Measurements from ENCODE around the gene ICAM4.

The ICAM4 gene

GRCh38 chr19:10329555-10329954 lies 42.8 kb downstream of the ICAM4 start:
- no peak overlapping the region for H3K4ac ChIP-seq (ENCODE audit: low read depth in 1 of 2, low read length in 2 of 2)
- no peak overlapping the region for H2BK15ac ChIP-seq (ENCODE audit: low read depth, poor library complexity, severe bottlenecking)
- no peak overlapping the region for H3K27ac ChIP-seq (ENCODE audit: low read length, poor library complexity, severe bottlenecking)
- no peaks in the 10 kb centered on the region for H3K27me3 ChIP-seq (ENCODE audit: control insufficient read depth in 1 of 2, insufficient read depth in 1 of 2, low read length in 2 of 2)
- H3K23ac ChIP-seq (ENCODE audit: low read length in 2 of 2) = no peak overlapping the region
- WGBS = 94% methylated on average over 13 of the region's 13 CpGs
- no peak overlapping the region for H3K18ac ChIP-seq (ENCODE audit: low read depth in 1 of 2, low read length in 2 of 2)
- no peak overlapping the region for H2BK12ac ChIP-seq (ENCODE audit: low read length in 2 of 2)
- no peak for DNase-seq
- no peak overlapping the region for H2AK5ac ChIP-seq (ENCODE audit: low read length, severe bottlenecking)
- peaks cover 53 to 56% of the 10 kb centered on the region in 2 experiments for H3K36me3 ChIP-seq (ENCODE audit: control insufficient read depth in 1 of 2, insufficient read depth in 2 of 2, low read depth in 1 of 2, low read length in 2 of 2)
- no peak overlapping the region for H2AFZ ChIP-seq (ENCODE audit: low read depth, low read length)
- H3K4me2 ChIP-seq (ENCODE audit: low read length, poor library complexity, severe bottlenecking) = no peak overlapping the region
- peaks cover 42% of the 10 kb centered on the region for H3K79me1 ChIP-seq (replicated peaks; ENCODE audit: low read length, poor library complexity, severe bottlenecking)
- H3K14ac ChIP-seq (ENCODE audit: low read length in 2 of 2) = no peak overlapping the region
- no peak overlapping the region for H3K4me3 ChIP-seq (ENCODE audit: insufficient read depth in 1 of 2, low read depth in 1 of 2, low read length in 2 of 2)
- no peak overlapping the region for H2BK120ac ChIP-seq (ENCODE audit: low read depth, low read length)
- H3K4me1 ChIP-seq (ENCODE audit: control insufficient read depth, insufficient read depth, low read depth, low read length) = peaks cover 14% of the 10 kb centered on the region
- no peak overlapping the region for H3K9ac ChIP-seq (ENCODE audit: low read length)
- H2BK5ac ChIP-seq (ENCODE audit: low read depth, low read length, poor library complexity, severe bottlenecking) = no peak overlapping the region
- no peaks in the 10 kb centered on the region for H3K9me3 ChIP-seq (ENCODE audit: control insufficient read depth, low read length)
- no peak overlapping the region for H4K91ac ChIP-seq (ENCODE audit: low read length)
- peak overlapping the region; percentile 7 for H4K8ac ChIP-seq (ENCODE audit: low read length)

GRCh38 chr19:10332158-10332964 lies 45.6 kb downstream of the ICAM4 start:
- no peak overlapping the region for H2BK120ac ChIP-seq (ENCODE audit: low read depth, low read length)
- H3K27ac ChIP-seq (ENCODE audit: low read length, poor library complexity, severe bottlenecking) = peak overlapping the region; percentile 28
- peaks cover 21% of the 10 kb centered on the region for H3K4me1 ChIP-seq (ENCODE audit: control insufficient read depth, insufficient read depth, low read depth, low read length)
- peak overlapping the region; percentile 55 for H3K4me2 ChIP-seq (ENCODE audit: low read length, poor library complexity, severe bottlenecking)
- H2AFZ ChIP-seq (ENCODE audit: low read depth, low read length) = no peak overlapping the region
- H3K14ac ChIP-seq (ENCODE audit: low read length in 2 of 2) = peak overlapping the region in 1 of 2 experiments; percentile 22
- H2AK5ac ChIP-seq (ENCODE audit: low read length, severe bottlenecking) = no peak overlapping the region
- H3K18ac ChIP-seq (ENCODE audit: low read depth in 1 of 2, low read length in 2 of 2) = no peak overlapping the region
- no peaks in the 10 kb centered on the region for H3K9me3 ChIP-seq (ENCODE audit: control insufficient read depth, low read length)
- peak overlapping the region; percentile 89 to 97 for H3K4me3 ChIP-seq (ENCODE audit: insufficient read depth in 1 of 2, low read depth in 1 of 2, low read length in 2 of 2)
- WGBS = 44% methylated on average over 18 of the region's 18 CpGs
- H3K36me3 ChIP-seq (ENCODE audit: control insufficient read depth in 1 of 2, insufficient read depth in 2 of 2, low read depth in 1 of 2, low read length in 2 of 2) = peaks cover 30 to 32% of the 10 kb centered on the region in 2 experiments
- no peak overlapping the region for H4K91ac ChIP-seq (ENCODE audit: low read length)
- H3K9ac ChIP-seq (ENCODE audit: low read length) = peak overlapping the region; percentile 98
- H3K4ac ChIP-seq (ENCODE audit: low read depth in 1 of 2, low read length in 2 of 2) = no peak overlapping the region
- H3K79me1 ChIP-seq (replicated peaks; ENCODE audit: low read length, poor library complexity, severe bottlenecking) = peaks cover 34% of the 10 kb centered on the region
- no peak overlapping the region for H4K8ac ChIP-seq (ENCODE audit: low read length)
- no peak overlapping the region for H2BK12ac ChIP-seq (ENCODE audit: low read length in 2 of 2)
- no peak for DNase-seq
- H3K23ac ChIP-seq (ENCODE audit: low read length in 2 of 2) = no peak overlapping the region
- no peak overlapping the region for H2BK5ac ChIP-seq (ENCODE audit: low read depth, low read length, poor library complexity, severe bottlenecking)
- no peak overlapping the region for H2BK15ac ChIP-seq (ENCODE audit: low read depth, poor library complexity, severe bottlenecking)
- no peaks in the 10 kb centered on the region for H3K27me3 ChIP-seq (ENCODE audit: control insufficient read depth in 1 of 2, insufficient read depth in 1 of 2, low read length in 2 of 2)

GRCh38 chr19:10332965-10333757 lies 46.4 kb downstream of the ICAM4 start, which contains the start of gene RAVER1:
Gene RAVER1, minus strand, starts transcription at chr19:10333529. Its CDS starts 22 bp downstream, at chr19:10333507.
- peak within 1 kb of the TSS; percentile 98 for H3K9ac ChIP-seq (ENCODE audit: low read length)
- H2BK15ac ChIP-seq (ENCODE audit: low read depth, poor library complexity, severe bottlenecking) = peak within 1 kb of the TSS; percentile 80
- no peaks in the 10 kb centered on the region for H3K9me3 ChIP-seq (ENCODE audit: control insufficient read depth, low read length)
- H3K4me2 ChIP-seq (ENCODE audit: low read length, poor library complexity, severe bottlenecking) = peak within 1 kb of the TSS; percentile 82
- peak within 1 kb of the TSS; percentile 87 for H4K91ac ChIP-seq (ENCODE audit: low read length)
- peak within 1 kb of the TSS; percentile 97 for H3K27ac ChIP-seq (ENCODE audit: low read length, poor library complexity, severe bottlenecking)
- WGBS = under 1% methylated on average over 55 of the region's 82 CpGs
- H3K4me3 ChIP-seq (ENCODE audit: insufficient read depth in 1 of 2, low read depth in 1 of 2, low read length in 2 of 2) = peak within 1 kb of the TSS; percentile 89 to 97
- H3K27me3 ChIP-seq (ENCODE audit: control insufficient read depth in 1 of 2, insufficient read depth in 1 of 2, low read length in 2 of 2) = no peaks in the 10 kb centered on the region
- peak within 1 kb of the TSS; percentile 95 for H4K8ac ChIP-seq (ENCODE audit: low read length)
- H2BK12ac ChIP-seq (ENCODE audit: low read length in 2 of 2) = peak within 1 kb of the TSS; percentile 11 to 73
- peak within 1 kb of the TSS; percentile 95 for H2BK5ac ChIP-seq (ENCODE audit: low read depth, low read length, poor library complexity, severe bottlenecking)
- peak within 1 kb of the TSS; percentile 52 for H2BK120ac ChIP-seq (ENCODE audit: low read depth, low read length)
- peak within 1 kb of the TSS; percentile 72 for H2AFZ ChIP-seq (ENCODE audit: low read depth, low read length)
- H3K23ac ChIP-seq (ENCODE audit: low read length in 2 of 2) = peak within 1 kb of the TSS in 1 of 2 experiments; percentile 29
- H3K18ac ChIP-seq (ENCODE audit: low read depth in 1 of 2, low read length in 2 of 2) = peak within 1 kb of the TSS; percentile 73 to 80
- H3K4ac ChIP-seq (ENCODE audit: low read depth in 1 of 2, low read length in 2 of 2) = peak within 1 kb of the TSS; percentile 57 to 87
- peak within 1 kb of the TSS in 1 of 2 experiments; percentile 53 for H3K14ac ChIP-seq (ENCODE audit: low read length in 2 of 2)
- H3K36me3 ChIP-seq (ENCODE audit: control insufficient read depth in 1 of 2, insufficient read depth in 2 of 2, low read depth in 1 of 2, low read length in 2 of 2) = peaks cover 22 to 24% of the 10 kb centered on the region in 2 experiments
- peaks cover 21% of the 10 kb centered on the region for H3K4me1 ChIP-seq (ENCODE audit: control insufficient read depth, insufficient read depth, low read depth, low read length)
- H3K79me1 ChIP-seq (replicated peaks; ENCODE audit: low read length, poor library complexity, severe bottlenecking) = peaks cover 27% of the 10 kb centered on the region
- H2AK5ac ChIP-seq (ENCODE audit: low read length, severe bottlenecking) = no peak within 1 kb of the TSS
- DNase-seq = peak; percentile 98
